Activated CD4-positive, alpha-beta T cell treated with anti-CD3 and anti-CD28 coated beads, Interleukin-2, Interleukin-6, amounts not matched to agents 100 ng/mL and 50 ng/mL, durations not matched to agents 16 hours and 8 hours (primary cell): ENCODE measurements around the gene COBLL1.

ENCODE experiments used
- DNase-seq: peaks from one replicate; pipeline ENCODE4 v3.0.0-alpha.2; 2020

COBLL1 gene

GRCh38 chr2:164816046-164816445 lies 25.6 kb downstream of the COBLL1 start:
- no peak for DNase-seq

- no peak for DNase-seq
These were observed 26.4 kb downstream of the COBLL1 start for GRCh38 chr2:164815071-164815793.

- DNase-seq, result no peak
These were observed 28.1 kb downstream of the COBLL1 start for GRCh38 chr2:164813535-164813934.

GRCh38 chr2:164812378-164812777 lies 29.2 kb downstream of the COBLL1 start:
- DNase-seq, result no peak

- no peak for DNase-seq
These were observed 29.8 kb downstream of the COBLL1 start for GRCh38 chr2:164811819-164812218.

GRCh38 chr2:164810843-164811242 lies 30.8 kb downstream of the COBLL1 start:
- no peak for DNase-seq

GRCh38 chr2:164808776-164809175 lies 32.8 kb downstream of the COBLL1 start:
- no peak for DNase-seq

GRCh38 chr2:164803776-164804466 lies 37.7 kb downstream of the COBLL1 start:
- no peak for DNase-seq

- no peak for DNase-seq
These were observed 39.4 kb downstream of the COBLL1 start for GRCh38 chr2:164802095-164802707.

GRCh38 chr2:164800572-164800971 lies 41.1 kb downstream of the COBLL1 start:
- DNase-seq, result no peak

- no peak for DNase-seq
These were observed 44.0 kb downstream of the COBLL1 start for GRCh38 chr2:164797627-164798026.

GRCh38 chr2:164796999-164797398 lies 44.6 kb downstream of the COBLL1 start:
- no peak for DNase-seq

- DNase-seq, result no peak
These were observed 47.0 kb downstream of the COBLL1 start for GRCh38 chr2:164794432-164795231.

- DNase-seq, result no peak
These were observed 47.6 kb downstream of the COBLL1 start for GRCh38 chr2:164794016-164794415.

GRCh38 chr2:164793529-164793928 lies 48.1 kb downstream of the COBLL1 start:
- DNase-seq, result no peak

GRCh38 chr2:164792316-164793170 lies 49.1 kb downstream of the COBLL1 start:
- DNase-seq, result no peak

GRCh38 chr2:164789968-164790367 lies 51.7 kb downstream of the COBLL1 start:
- no peak for DNase-seq

GRCh38 chr2:164786787-164787186 lies 54.8 kb downstream of the COBLL1 start:
- DNase-seq, result no peak

- no peak for DNase-seq
These were observed 56.2 kb downstream of the COBLL1 start for GRCh38 chr2:164785457-164785856.

GRCh38 chr2:164784376-164784775 lies 57.2 kb downstream of the COBLL1 start:
- DNase-seq, result no peak

GRCh38 chr2:164782323-164782722 lies 59.3 kb downstream of the COBLL1 start:
- DNase-seq, result no peak

- DNase-seq, result no peak
These were observed 60.2 kb downstream of the COBLL1 start for GRCh38 chr2:164781394-164781793.
